ACHN (cell line): ENCODE results near the gene NIPAL1.

Experiments
- DNase-seq: peaks from one replicate; pipeline ENCODE4 v3.0.0-alpha.2; 2015
- in situ Hi-C: cut with HindIII; loops from 2 replicates; pipeline ENCODE4 v1.10.0; 2017; ENCODE audit warnings: low sequenced_read_pairs, low pct_ligation_motif_present, low pct_unique_long_range_greater_than_20kb

Gene NIPAL1

DNA sequence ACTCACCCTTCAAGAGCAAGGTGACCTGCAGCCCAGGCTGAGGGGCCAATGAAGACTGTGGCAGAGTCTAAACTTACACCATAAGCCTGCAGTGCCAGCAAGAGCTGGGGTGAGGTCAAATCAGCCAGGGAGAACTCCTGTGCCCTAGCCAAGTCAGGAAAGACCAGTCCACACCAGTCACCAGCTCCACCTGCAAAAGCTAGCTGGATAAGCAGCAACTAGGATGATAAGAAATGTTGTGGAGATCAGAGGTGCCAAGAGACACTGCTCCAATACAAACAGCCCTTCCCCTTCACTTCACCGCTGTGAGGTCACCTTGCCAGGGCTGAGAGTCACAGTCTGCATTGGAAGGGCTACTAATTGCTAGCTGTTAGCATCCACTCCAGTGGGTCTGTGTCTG lies 31.3 kb downstream of the NIPAL1 start:
- in situ Hi-C loops: no loop called here
- DNase-seq: no peak

GRCh38 chr4:48049483-48049882 lies 32.9 kb downstream of the NIPAL1 start:
- in situ Hi-C loops: no loop called here
- DNase-seq: no peak

DNA sequence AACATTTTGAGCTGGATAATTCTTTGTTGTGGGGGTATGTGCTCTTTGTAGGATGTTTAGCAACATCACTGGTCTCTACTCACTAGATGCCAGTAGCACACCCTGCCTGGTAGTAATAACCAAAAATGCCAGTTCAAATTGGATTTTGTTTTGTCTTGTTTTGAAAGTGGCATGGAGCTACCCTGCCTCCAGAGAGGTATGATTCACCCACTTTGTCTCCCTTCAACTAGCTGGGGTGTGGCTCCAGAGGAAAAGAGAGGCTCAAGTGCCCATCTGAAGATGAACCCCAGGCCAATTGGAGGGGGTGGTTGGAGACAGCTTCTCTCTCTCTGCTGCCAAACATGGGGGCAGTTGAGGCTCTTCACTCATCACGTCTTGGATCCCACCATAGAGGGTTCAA lies 34.5 kb downstream of the NIPAL1 start:
- in situ Hi-C loops: no loop called here
- DNase-seq: no peak

DNA sequence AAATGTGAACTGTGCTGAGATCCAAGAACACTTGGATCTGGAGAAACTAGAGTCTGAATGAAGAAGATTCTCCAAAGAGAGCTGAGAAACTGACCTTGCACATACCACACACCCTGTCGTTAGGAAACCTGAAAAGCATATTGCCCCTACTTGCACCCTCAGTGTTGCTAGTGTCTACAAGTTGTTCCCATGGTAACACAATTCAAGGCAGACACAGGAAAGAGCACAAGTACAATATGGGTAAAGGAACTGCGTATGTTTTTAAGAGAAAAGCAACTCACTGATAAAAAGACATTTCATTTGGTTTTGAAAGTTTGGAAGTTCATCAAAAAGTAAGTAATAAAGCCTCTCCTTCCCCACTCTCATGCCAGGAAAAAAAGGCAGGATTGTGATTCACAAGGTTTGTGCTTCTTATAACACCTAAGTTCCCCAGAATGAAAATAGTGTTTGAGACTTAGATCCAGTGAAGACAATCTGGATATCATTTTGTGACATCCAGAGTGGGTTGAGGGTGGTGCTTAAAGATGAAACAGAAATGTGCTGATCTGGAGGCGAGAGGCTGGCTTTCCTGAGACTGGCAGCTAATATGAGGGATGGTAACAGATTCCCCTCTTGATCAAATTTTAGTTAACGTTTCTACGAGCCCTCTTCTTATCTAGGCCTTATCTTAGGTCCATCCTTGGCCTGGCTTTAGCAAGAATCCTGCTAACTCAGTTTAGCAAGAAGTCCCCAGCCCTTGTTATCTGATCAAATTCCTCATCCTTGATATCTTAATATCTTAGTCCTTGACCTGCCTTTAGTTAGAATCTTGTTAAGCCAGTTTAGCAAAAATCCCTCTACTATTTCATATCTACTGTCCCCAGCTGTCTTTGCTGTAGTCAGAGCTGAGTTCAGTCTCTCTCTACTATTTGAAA lies 42.3 kb downstream of the NIPAL1 start:
- no peak for DNase-seq
- in situ Hi-C loops: no loop called here

- in situ Hi-C loops: no loop called here
- DNase-seq: no peak
Observed at GRCh38 chr4:48064349-48064748, 47.8 kb downstream of the NIPAL1 start.

DNA sequence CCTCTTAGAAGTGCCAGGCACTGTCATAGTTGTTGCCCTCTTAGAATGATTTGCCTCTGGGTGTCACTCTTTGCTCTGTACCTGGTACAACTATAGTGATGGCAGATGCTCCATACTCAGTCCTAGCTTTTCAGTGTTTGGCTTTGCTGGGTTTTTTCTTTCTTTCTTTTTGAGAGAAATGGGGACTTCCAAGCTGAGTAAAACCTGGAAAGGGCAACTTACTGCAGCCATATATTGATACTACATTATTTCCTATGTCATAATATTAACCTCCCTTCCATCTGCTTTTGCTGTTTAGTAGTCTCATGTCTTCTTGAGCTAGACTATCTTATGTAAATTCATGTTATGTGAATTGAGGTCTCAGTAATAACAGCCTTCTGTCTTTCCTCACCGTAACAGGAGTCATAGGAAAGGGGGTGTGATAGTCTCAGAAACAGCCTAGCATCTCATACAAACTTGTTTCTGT lies 49.0 kb downstream of the NIPAL1 start:
- in situ Hi-C loops: no loop called here
- DNase-seq: no peak

DNA sequence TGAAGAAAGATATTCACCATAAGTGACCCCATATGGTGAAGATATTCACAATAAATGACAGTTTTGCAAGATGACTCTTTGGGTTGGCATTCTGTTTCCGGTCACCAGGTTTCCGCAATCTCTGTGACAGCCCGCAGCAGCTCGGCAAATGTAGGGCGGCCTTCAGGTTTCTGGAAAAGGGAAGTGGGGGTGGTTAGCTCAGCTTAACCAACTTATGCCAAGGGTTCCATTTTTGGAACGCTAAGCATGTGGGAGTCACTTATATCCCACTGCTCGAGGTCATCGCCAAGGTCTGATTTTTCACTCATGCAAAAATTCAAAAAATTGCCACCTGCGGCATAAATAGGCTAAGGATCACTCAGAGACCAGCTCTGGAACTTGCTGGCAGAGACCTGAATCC lies 51.0 kb downstream of the NIPAL1 start:
- in situ Hi-C loops: no loop called here
- no peak for DNase-seq

- in situ Hi-C loops: no loop called here
- DNase-seq: no peak
Observed at GRCh38 chr4:48068182-48068581, 51.6 kb downstream of the NIPAL1 start.

DNA sequence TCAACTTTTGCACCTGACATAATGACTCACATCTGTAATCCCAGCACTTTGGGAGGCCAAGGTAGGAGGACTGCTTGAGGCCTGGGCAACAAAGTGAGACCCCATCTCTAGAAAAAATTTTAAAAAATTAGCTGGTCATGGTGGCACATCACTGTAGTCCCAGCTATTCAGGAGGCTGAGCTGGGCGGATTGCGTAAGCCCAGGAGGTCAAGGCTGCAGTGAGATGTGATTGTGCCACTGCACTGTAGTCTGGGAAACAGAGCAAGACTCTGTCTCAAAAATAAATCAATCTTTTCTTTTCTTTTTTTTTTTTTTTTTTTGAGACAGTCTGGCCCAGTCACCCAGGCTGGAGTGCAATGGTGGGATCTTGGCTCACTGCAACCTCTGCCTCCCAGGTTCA lies 52.5 kb downstream of the NIPAL1 start:
- in situ Hi-C loops: no loop called here
- no peak for DNase-seq

DNA sequence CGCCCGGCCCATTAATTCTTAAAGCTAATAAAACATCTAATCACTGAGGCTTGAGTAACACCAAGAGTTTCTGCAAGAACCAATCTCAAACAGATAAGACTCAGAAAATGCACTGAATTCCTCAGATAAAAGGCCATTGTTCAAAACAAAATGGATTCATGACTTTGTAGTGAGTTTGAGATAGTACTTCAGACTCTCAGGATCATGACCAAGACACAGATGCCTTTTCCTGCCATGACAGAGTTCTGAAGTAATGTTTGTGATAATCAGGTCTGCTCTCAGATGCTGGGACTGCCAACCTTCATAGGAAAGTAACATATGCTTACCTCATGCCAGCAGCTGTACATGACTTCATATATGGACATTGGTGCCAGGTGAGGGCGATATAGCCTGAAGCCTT lies 54.6 kb downstream of the NIPAL1 start:
- in situ Hi-C loops: no loop called here
- no peak for DNase-seq

- DNase-seq: no peak
- in situ Hi-C loops: no loop called here
Observed at GRCh38 chr4:48073567-48074103, 57.1 kb downstream of the NIPAL1 start.

GRCh38 chr4:48074657-48075056 lies 58.1 kb downstream of the NIPAL1 start:
- in situ Hi-C loops: no loop called here
- no peak for DNase-seq

DNA sequence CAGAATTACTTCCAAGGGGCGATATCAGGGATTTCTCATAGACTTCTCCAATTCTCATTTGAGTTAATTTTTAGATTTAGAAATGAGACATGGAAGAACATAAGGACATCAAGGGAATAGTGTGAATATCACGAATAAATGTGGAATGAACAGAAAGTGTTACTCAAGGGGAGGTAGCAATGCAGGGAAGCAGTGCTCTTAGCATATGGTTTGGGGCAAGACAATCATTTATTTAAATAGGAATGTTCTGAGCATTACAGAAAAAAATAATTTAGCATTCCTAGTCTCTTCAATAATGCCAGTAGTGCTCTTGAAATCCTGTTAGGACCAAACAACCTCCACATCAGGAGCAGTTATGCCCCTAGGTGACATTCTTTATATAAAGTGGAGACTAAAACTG lies 61.9 kb downstream of the NIPAL1 start:
- in situ Hi-C loops: no loop called here

DNA sequence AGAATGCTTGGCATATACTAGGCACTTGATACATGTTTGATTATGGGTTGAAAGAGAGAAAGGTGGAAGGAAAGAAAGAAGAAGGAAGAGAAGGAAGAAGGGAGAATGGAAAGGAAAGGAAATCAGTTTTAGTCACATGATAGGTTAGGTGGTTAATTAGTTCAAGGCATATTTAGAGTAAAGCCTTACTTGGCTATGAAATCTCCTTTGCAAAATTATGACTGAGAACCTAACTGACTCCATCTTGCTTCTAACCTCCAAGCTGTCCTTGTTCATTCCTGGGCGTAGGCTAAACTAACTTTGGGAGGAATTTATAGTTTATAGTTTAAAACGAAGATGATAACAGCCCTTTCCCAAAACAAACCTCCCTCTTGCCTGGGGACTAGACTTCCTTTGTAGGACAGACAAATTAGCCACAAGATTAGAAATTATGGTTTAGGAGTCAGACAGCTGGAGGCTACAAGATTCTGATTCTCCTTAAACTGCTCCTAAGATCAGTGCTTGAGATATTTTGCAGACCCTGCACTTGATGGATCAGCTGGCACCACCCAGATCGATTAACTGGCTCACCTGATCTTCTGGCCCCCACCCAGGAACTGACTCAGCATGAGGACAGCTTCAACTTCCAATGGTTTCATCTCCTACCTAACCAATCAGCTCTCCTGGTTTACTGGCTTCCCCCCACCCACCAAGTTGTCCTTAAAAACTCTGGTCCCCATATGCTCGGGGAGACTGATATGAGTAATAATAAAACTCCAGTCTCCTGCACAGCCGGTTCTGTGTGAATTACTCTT lies 62.5 kb downstream of the NIPAL1 start:
- DNase-seq: no peak
- in situ Hi-C loops: no loop called here

More for the DNA sequence above, 61.9 kb downstream of the NIPAL1 start:
- no peak for DNase-seq

GRCh38 chr4:48079972-48080391 lies 63.4 kb downstream of the NIPAL1 start:
- peak; percentile 38 for DNase-seq
- in situ Hi-C loops: no loop called here

DNA sequence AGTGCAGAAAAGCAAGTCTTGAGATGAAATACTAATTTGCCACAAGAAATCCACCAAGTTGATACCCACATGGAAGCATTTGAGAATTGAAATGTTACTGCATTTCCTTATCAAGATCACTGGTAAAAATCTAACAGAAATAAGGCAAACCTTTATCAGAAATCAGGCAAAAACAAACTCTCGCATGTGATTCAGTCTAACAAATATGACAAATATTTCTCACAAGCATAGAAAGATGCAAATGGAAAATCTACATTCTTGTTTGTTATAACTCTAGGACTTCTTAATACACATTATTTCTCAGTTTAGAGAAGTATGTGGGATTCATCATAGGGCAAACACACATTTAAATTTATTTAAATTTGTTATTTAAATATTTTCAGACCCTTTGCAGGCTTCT lies 64.6 kb downstream of the NIPAL1 start:
- in situ Hi-C loops: no loop called here
- peak; percentile 4 for DNase-seq

GRCh38 chr4:48082956-48083355 lies 66.4 kb downstream of the NIPAL1 start:
- in situ Hi-C loops: no loop called here
- DNase-seq: no peak

- in situ Hi-C loops: no loop called here
- no peak for DNase-seq
Observed at GRCh38 chr4:48085821-48086589, 69.4 kb downstream of the NIPAL1 start.
